Panc1 (cell line): Measurements from ENCODE around the gene DHH. TPM values are rescaled to one million over a fixed set of nuclear protein-coding genes. Genes with fewer than 3 reads are reported as not detected.

Source experiments
- ATAC-seq: fragments of 200-7000 bp; cut with Tn5 transposase; 2 replicates; pipeline ENCODE4 v1.9.1; 2020; ENCODE audit warnings: mild to moderate bottlenecking, moderate library complexity
- BruUV-seq: library from RNA; stranded (reverse); fragments of 400-500 nt; replicated peaks from 2 replicates; lab custom pipeline; 2021; lab: Mats Ljungman, UMichigan
- CTCF ChIA-PET: fragments of 300-600 bp; sonication (Branson Sonifier 250); formaldehyde crosslinking; loops from one replicate; lab custom pipeline; 2022; ENCODE audit warnings: antibody characterized with exemption; lab: Charles Lee
- POLR2A ChIA-PET: fragments of 300-600 bp; sonication (Branson Sonifier 250); formaldehyde crosslinking; loops from one replicate; lab custom pipeline; 2022; ENCODE audit warnings: antibody characterized with exemption; lab: Charles Lee
- DNase-seq: peaks from one replicate; pipeline ENCODE4 v3.0.0-alpha.2; 2010; ENCODE audit warnings: low read depth, low spot score
- H3K27ac ChIP-seq: 2 replicates; pipeline ENCODE4 v1.5.1; 2011; ENCODE audit warnings: mild to moderate bottlenecking, low read length, inconsistent platforms
- H3K27me3 ChIP-seq: fragments of 200-500 bp; sonication (Bioruptor generic); 2 replicates; pipeline ENCODE4 v1.6.0; 2014; ENCODE audit warnings: low read length, inconsistent platforms; ENCODE audit not compliant: control insufficient read depth, insufficient read depth
- H3K36me3 ChIP-seq: fragments of 200-500 bp; sonication (Bioruptor generic); 2 replicates; pipeline ENCODE4 v1.5.1; 2014; ENCODE audit warnings: inconsistent platforms, mild to moderate bottlenecking, low read length, moderate library complexity; ENCODE audit not compliant: control insufficient read depth, insufficient read depth
- H3K4me1 ChIP-seq: 2 replicates; pipeline ENCODE4 v1.5.1; 2011; ENCODE audit warnings: inconsistent platforms, mild to moderate bottlenecking, low read length, moderate library complexity; ENCODE audit not compliant: control insufficient read depth, insufficient read depth
- H3K4me3 ChIP-seq, 2 experiments: 2 replicates each; pipeline ENCODE4 v1.5.1; 2011 to 2012; ENCODE audit warnings: low read depth in 2 of 2, low read length in 2 of 2, mild to moderate bottlenecking in 2 of 2, inconsistent platforms in 1 of 2, moderate library complexity in 1 of 2
- H3K9me3 ChIP-seq: fragments of 200-500 bp; sonication (Bioruptor generic); 2 replicates; pipeline ENCODE4 v1.5.1; 2014; ENCODE audit warnings: low read depth, mild to moderate bottlenecking, inconsistent platforms, low read length, moderate library complexity; ENCODE audit not compliant: control insufficient read depth, insufficient read depth
- REST ChIP-seq, 2 experiments: IDR thresholded peaks; 2 replicates each; pipeline ENCODE4 v1.6.1; 2011 to 2012; ENCODE audit warnings: low read depth in 2 of 2, control low read depth in 1 of 2, low read length in 1 of 2, mild to moderate bottlenecking in 1 of 2, moderate library complexity in 1 of 2; ENCODE audit not compliant: insufficient read depth in 1 of 2
- TCF7L2 ChIP-seq: IDR thresholded peaks from 2 replicates; pipeline ENCODE4 v1.6.1; 2011; ENCODE audit warnings: mild to moderate bottlenecking, low read depth, low read length, inconsistent platforms
- in situ Hi-C: cut with HindIII; loops from 2 replicates; pipeline ENCODE4 v1.10.0; 2016; ENCODE audit warnings: low sequenced_read_pairs, low pct_unique_long_range_greater_than_20kb
- intact Hi-C: fragments of 100-400 bp; cut with micrococcal nuclease; formaldehyde crosslinking; loops from one replicate; pipeline ENCODE4 v1.10.0; 2022; ENCODE audit not compliant: unreplicated experiment
- total RNA-seq: library from RNA; stranded (reverse); gene quantifications from one replicate; pipeline ENCODE4 v1.2.1, GENCODE V29; 2021; ENCODE audit not compliant: unreplicated experiment
- TF ChIP-seq, protein P1 (sequence below): fragments of 450-650 bp; IDR thresholded peaks from 2 replicates; pipeline ENCODE4 v1.5.1; 2017; ENCODE audit warnings: mild to moderate bottlenecking

DHH gene
- total RNA-seq, 1 experiment from 2014 or later: 1.9 TPM

GRCh38 chr12:49059045-49059298 lies 35.6 kb downstream of the DHH start:
- Histone ChIP-seq H3K27me3 (no peaks in the 10 kb centered on the region), H3K36me3 (peaks cover 3% of the 10 kb centered on the region; the same call in 1 of the 2 replicates), H3K9me3 (no peaks in the 10 kb centered on the region), H3K4me1 (peaks cover 32% of the 10 kb centered on the region), H3K4me3 (peak overlapping the region; percentile 93 to 97), H3K27ac (peak overlapping the region; percentile 84)
- in situ Hi-C loops (no loop called here), intact Hi-C loops (no loop called here)
- ChIA-PET CTCF (no interaction called here), POLR2A (interaction anchor here (0.6 kb wide), 1 partner anchor 297 kb away, joined by 6 read pairs; no protein-coding TSS in a partner anchor)
- no peak for ATAC-seq
- no peak for DNase-seq
- BruUV-seq: no TSS peak
- no peak for TF ChIP-seq TCF7L2
- TF ChIP-seq, protein P1, sequence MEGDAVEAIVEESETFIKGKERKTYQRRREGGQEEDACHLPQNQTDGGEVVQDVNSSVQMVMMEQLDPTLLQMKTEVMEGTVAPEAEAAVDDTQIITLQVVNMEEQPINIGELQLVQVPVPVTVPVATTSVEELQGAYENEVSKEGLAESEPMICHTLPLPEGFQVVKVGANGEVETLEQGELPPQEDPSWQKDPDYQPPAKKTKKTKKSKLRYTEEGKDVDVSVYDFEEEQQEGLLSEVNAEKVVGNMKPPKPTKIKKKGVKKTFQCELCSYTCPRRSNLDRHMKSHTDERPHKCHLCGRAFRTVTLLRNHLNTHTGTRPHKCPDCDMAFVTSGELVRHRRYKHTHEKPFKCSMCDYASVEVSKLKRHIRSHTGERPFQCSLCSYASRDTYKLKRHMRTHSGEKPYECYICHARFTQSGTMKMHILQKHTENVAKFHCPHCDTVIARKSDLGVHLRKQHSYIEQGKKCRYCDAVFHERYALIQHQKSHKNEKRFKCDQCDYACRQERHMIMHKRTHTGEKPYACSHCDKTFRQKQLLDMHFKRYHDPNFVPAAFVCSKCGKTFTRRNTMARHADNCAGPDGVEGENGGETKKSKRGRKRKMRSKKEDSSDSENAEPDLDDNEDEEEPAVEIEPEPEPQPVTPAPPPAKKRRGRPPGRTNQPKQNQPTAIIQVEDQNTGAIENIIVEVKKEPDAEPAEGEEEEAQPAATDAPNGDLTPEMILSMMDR: no peak
- TF ChIP-seq REST (IDR thresholded peaks at IDR 0.05; ENCODE audit: insufficient read depth in 1 of 2, low read depth in 2 of 2, low read length in 1 of 2): no peak

DNA sequence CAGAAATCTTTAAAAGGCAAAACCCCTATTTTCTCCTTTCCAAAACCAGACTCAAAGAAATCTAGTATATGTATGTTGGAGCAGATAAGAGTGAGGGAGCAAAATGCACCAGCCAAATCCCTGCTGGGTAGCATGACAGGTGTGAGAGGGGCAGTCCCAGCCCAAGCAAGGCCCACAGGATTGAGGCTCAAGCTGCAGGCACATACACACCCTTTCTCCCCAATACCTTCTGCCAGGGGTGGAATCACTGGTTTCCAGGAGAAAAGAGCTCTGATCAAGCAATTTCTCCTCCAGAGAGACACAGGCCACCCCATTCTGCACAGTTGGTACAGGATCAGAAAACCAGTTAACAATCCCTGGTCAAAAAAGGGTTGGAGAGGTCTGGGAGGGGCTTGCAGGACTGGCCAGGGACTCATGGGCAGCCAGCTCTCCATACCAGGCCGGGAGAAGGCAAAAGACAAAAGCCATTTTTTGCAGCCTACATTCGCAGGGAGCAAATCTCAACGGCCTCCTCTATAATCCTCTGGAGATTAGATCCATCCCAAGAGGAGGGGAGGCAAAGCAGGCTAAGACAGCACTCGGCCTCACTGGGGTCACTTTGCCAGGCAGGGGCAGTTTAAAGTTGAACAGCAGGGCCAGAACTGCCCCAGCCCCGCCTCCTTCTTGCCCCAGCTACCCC lies 36.1 kb downstream of the DHH start:
- in situ Hi-C loops: no loop called here
- Histone ChIP-seq H3K9me3 (no peaks in the 10 kb centered on the region), H3K27me3 (no peaks in the 10 kb centered on the region), H3K27ac (peak overlapping the region; percentile 84), H3K36me3 (peaks cover 5% of the 10 kb centered on the region; the same call in 1 of the 2 replicates), H3K4me3 (peak overlapping the region; percentile 93 to 97), H3K4me1 (peaks cover 32% of the 10 kb centered on the region)
- TF ChIP-seq, protein P1: no peak
- no peak for TF ChIP-seq REST (IDR thresholded peaks at IDR 0.05; ENCODE audit: insufficient read depth in 1 of 2, low read depth in 2 of 2, low read length in 1 of 2)
- no peak for ATAC-seq
- BruUV-seq: no TSS peak
- no peak for DNase-seq
- CTCF ChIA-PET: interaction anchor here (0.6 kb wide), 1 partner anchor 172 kb away, joined by 18 read pairs; no protein-coding TSS in a partner anchor
- intact Hi-C loops: no loop called here
- POLR2A ChIA-PET: interaction anchor here (0.6 kb wide), 1 partner anchor 297 kb away, joined by 6 read pairs; no protein-coding TSS in a partner anchor
